DMS 273 treated with DMSO at 0.1 percent for 48 hours (cell line): ENCODE measurements around the gene GRK4.
"Not testable (repeated sequence)": the region's sequence is repeated elsewhere in the genome, so short reads cannot be mapped to it uniquely, and the experiment has no call there.

ENCODE experiments used
- DNase-seq: peaks from one replicate; lab custom pipeline; 2025; lab: John Stamatoyannopoulos, UW

Gene GRK4

DNA sequence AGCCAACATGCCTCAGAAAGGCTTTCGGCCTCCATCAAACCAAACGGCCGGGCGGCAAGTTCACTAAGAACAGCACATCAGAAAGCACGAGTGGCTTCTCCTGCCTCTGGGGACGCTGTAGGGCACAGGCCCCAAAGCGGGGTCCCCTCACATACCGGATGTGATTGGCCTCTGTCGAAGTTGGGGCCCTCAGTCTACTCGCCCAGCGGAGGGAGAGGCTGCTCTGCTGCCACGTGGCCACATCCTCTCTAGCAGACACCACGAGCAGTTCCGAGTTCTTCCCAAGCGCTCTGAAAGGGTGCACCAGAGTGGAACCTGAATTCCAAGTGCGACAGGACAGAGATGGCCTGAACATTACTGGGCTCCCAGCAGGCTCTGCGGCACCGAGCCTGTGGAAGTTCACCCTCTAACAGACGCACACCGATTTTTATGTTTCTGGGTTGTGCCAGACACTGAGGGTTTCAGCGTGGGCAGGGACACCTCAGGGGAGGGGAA is 21.3 kb upstream of the GRK4 start:
- DNase-seq, result no peak

DNA sequence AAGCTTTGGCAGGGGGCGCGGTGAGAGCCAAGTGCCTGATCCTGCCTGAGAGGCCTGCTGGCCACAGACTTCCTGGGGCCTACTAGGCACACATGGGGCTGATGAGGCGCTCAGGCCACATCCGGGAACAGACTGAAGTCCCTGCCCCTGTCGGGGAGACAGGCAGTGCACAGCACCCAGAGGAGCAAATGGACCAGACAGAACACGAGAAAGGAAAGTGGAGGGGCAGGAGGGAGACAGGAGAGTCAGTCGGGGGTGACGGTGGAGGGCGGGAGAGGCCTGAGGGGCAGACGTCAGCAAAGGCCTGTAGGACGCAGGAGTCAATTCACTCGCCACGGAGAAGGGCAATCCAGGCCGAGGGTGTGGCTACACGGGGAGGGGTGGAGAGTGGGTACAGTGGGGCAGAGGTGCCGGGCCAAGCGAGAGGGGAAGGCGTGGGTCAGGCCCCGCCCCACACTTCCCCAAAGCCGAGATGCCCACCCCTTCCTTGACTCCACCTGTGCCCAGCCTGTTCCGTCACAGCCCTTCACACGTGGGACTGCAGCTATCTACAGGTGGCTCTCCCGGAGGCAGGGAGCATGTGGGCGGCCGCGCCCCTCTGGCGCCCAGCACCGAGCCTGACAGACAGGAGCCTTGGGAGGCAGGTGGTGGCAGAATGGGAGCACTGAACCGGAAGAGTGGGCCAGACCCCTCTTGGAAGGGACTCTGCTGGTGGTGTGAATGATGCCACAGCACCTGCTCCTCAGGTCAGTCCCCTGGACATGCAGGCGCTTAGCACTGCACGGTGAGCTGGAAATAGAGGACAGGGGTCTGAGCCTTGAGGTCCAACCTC is 20.6 kb upstream of the GRK4 start:
- DNase-seq, result no peak

DNA sequence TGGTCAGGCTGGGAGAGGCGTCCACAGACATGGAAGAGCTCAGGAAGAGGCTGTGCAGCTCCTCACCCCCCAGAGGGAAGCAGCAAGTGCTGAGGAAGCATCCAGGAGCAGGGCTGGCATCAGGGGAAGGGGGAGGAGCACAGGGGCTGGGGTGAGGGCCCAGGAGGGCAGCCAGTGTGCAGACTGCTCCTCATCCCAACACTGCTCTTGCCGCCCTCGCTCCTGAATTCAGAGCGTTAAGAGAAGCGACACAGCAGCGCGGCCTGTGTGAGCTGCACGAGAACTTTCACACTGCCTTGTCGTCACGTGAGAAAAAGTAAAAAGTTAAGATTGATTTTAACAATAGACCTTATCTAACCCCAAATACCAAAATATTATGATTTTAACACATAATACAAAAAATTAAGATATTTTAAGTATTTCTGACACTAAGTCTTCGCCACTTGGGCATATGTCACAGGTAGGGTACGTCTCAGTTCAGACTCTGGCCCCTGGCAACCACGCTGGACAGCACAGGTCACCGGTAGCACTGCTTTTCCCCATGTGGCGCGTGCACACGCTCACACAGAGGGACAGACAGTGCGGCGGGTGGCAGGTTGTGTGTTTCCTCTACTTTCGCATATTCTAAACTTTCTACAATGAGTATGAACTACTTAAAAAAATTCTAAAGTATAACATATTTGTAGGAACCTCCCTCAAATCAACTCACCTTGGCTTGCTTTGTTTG is 19.8 kb upstream of the GRK4 start:
- no peak for DNase-seq

DNA sequence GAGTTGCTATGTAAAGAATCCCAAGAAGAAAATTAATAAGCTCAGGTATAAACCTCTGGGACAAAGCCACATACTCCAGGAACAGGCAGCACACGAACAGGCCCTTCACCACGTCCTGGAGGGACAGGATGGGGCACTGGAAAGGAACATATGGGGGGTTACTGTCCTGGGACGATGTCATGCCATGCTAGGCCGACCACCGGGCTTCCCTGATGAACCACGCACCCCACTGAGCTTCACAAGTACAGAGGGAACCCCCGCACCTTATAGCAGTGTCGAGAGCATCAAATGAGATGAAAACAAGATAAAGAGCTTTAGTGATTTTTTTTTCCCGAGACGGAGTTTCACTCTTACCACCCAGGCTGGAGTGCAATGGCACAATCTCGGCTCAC is 19.3 kb upstream of the GRK4 start:
- no peak for DNase-seq

DNA sequence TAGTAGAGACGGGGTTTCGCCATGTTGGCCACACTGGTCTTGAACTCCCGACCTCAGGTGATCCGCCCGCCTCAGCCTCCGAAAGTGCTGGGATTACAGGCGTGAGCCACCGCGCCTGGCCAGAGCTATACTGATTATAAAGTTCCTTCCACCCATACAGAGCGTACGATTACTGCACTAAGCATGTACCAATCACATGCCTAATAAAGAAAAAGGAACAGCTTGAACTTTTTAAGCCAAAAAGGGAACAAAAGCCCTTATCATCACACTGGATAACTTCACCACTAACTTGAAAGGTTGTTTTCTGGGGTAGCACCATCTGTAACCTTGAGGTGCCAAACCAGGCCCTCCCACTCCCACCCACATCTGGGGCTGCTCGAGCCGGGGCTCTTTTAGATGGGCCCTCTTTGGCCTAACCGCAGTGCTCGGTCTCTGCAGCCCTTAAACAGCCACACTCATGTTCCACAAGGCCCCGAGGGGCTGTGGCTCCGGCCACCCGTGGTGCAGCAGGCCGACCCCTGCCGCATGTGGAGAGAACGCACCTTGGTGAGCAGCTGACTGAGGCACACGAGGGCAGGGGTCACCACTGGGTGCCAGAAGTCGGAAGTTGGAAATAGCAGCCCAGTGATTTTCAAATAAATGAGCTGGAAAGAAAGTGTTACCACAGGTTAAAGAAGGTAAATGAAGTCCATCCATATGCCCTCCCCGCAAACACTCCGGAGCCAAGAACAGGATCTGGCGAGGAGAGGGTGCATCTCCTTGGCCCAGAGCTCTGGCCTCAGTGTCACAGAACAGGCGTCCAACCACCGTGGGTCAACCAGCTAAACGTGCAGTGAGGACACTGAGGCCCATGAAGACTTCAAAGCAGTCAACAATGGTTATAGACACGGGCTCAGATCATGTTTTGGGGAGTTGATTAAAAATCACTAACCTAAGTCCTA is 18.5 kb upstream of the GRK4 start:
- DNase-seq, result no peak

DNA sequence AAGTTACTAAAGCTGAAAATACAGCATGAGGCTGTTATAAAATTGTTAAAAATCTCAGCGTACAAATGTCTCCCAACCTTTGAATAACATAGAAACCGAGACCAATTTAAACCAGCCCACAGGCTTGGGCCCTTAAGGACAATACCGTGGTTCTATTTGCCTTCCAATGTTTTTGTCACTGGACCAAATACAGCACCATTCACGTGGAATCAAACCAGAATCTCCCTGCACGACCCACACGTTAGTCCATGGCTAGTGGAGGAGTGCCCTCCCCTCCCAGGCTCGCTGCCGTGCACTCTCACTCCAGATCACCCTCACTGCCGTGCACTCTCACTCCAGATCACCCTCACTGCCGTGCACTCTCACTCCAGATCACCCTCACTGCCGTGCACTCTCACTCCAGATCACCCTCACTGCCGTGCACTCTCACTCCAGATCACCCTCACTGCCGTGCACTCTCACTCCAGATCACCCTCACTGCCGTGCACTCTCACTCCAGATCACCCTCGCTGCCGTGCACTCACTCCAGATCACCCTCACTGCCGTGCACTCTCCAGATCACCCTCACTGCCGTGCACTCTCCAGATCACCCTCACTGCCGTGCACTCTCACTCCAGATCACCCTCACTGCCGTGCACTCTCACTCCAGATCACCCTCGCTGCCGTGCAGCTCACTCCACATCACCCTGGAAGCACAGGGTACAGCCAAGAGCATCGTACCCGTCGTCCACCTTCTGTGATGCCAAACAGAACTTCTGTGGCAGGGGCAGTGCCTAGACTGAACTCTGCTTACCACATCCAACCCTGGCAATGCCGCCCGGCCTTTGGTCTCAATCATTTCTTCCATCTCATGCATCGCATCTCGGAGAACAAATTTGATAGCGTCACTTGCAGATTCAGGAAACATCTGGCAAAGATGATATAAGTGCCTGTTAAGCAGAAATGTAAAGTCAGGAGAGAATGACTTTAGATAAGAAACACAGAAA is 17.5 kb upstream of the GRK4 start:
- not testable (repeated sequence) for DNase-seq

DNA sequence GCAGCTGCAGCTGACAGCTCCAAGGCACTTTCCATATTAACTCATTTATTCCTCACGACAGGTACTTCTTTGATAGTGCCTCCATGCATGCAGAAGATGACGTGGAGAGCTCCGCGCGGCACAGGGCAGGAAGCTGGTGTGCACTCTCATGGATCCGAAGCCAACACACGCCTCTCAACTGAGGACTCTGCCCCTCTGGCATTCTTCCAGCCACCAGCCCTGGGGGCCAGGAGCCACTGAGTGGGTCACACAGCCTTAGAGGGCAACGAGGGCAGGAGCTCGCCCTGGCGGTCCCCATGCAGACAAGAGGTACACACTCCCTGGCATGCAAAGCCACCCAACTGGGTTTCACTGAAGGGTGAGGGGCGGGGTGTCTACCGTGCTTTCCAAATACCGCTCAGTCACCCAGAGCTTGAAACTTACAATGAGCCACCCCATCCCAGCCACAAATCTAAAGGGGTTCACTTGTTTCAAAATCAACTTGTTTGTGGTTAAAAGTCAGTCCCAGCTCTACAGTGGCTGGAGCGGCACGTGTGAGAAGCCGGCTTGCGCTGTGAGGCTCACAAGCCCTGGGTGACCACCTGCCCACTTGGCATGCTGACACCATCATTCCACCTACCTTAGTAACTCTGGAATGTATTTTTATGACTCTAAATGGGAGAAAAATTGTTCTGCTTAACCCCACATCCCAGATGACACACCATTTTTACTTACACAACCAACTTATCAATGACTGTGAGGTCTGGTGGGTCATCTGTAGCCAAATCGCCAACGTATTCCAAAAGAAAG is 16.4 kb upstream of the GRK4 start:
- no peak for DNase-seq

DNA sequence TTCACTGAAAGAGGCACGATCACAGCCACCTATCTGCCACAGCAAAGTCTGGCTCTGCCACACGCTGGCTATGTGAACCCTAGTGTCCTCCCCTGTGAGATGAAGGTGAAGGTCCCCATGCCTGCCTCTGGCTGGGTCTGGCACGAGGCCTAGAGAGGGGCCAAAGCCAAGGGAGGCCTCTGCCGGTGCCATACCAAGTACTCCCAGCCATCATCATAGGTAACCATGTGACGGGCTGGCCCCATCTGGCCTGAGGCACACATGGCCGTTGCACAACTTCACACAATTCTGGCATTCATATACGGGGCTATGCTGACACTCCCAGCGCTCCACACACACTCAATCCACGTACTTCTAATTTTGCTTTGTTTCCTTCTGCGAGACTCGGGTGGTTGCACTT is 15.4 kb upstream of the GRK4 start:
- DNase-seq, result no peak

DNA sequence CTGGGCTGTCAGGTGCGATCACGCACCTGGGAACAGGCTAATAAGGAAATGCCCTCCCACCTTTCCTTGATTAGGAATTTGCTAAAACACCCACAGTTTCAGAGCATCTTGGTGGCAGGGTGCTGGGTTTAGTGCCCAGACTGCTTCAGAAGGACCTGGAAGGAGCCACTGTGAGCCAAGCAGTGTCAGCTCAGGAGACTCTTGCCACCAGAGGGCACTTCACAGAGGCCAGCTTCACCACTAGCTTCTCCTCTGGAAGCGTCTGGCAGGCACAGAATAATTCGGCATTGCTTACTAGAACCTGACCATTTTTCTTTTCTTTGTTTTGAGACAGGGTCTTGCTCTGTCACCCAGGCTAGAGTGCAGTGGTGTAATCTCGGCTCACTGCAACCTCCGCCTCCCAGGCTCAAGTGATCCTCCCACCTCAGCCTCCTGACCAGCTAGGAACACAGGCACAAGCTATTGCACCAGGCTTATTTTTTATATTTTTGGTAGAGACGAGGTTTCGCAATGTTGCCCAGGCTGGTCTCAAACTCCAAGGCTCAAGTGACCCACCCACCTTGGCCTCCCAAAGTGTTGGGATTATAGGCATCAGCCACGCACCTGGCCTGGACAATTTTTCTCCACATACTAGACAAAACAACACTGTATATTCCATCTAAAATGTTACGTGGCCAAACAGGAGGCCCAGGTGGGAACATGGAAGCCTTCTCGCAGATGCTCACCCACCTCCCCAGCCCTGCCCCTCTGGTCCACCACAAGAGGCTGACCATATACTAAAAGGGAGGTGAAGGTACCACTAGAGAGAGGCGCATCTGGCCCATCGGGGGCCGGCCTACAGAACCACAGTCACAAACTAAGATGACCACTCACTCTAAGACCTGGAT is 14.2 kb upstream of the GRK4 start:
- DNase-seq, result no peak

DNA sequence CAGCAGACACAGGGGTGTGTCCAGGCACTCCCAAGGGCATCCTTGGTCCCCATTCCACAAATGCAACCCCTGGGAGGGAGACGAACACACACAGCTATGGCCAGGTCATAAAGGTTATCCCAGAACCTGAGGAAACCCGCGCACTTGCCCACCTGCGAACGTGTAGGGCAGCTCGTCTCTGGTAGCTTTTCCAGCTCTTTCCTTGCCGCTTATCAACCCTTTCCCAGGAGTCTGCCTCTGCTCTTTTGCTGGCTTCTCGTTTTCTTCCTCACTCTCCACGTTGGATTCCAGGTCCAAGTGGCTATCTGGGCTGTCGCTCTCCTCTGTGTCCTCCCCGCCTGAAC is 13.6 kb upstream of the GRK4 start:
- DNase-seq, result no peak

DNA sequence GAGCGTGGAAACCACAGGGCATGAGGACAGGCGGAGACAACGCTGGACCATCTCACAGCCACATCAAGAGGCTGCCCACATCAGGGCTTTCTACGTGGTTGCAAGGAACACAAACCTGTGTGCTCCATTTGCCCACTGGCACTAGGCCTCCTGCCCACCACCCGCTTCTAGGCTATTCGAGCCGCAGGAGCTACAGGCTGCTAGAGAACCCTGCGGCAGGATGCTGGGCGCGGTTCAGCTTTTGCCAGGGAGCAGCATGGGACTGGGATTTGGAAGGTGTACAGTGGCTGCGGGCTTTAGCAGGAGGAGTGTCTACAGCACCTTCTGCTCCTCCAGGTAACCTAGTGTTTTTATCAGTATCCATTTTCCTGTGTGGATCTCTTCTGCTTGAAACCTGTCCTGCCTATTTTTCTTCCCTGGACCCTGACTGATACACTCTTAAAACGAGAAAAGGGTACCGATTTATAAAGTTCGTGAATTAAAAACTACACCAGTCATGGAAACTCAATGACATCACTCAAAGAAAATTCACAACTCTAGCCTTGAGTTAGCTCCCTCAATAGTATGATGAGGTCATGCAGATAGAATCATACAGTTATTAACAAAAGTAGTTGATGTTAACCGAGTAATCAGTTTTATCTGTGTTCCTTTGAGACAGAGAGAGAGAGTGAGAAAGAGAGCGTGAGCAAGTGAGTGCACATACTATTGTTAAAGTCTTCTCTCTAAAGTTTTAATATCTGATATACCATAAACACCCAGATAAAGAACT is 13.0 kb upstream of the GRK4 start:
- DNase-seq, result no peak

DNA sequence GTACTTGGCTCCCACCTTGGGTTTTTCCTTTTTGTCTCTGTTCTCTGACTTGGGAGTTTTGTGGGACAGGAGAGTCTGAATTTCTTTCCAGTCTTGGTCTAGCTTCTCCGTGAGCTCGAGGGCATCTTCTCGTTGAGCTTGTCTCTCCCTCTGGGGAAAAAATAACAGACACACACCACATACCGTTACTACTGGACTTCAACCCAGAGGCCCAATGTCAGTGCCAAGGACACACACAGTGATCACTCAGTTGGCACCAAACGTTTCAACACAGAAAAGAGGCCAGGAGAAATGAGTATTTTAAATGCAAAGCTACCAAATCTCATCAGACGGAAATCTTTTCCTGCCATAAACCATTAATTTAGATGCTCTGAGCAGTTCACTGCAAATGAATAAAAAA is 9.9 kb upstream of the GRK4 start:
- DNase-seq, result no peak

DNA sequence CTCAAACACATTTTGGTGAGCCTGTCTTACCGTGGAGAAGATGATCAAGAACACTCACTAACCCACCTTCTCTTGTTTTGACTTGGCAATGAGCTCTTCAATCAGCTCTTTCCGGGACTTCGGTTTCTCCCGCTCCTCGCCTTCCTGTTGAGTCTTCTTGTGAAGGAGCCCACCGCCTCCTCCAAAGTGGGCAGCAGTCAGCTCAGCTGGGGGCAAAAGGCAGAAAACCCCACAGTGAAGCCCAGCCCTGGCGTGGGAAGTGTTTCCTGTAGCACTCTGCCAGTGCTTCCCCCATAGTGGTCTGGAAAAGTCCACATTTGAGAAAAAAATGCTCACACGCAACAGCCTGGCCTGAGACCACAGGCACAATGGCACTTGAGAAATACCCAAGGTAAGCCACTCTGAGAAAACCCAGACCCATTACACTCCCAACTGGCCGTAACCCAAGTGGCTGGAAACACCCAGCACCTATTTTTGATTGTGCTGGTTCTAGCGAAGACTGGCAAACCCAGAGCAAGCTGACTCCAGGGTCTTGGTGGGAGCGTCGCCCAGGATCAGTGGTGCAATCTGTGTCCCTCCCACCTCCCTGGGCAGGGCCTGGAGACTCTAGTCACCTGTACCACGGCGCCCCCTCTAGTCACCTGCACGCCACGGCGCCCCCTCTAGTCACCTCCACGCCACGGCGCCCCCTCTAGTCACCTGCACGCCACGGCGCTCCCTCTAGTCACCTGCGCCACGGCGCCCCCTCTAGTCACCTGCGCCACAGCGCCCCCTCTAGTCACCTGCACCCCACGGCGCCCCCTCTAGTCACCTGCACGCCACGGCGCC is 8.8 kb upstream of the GRK4 start:
- DNase-seq, result no peak

DNA sequence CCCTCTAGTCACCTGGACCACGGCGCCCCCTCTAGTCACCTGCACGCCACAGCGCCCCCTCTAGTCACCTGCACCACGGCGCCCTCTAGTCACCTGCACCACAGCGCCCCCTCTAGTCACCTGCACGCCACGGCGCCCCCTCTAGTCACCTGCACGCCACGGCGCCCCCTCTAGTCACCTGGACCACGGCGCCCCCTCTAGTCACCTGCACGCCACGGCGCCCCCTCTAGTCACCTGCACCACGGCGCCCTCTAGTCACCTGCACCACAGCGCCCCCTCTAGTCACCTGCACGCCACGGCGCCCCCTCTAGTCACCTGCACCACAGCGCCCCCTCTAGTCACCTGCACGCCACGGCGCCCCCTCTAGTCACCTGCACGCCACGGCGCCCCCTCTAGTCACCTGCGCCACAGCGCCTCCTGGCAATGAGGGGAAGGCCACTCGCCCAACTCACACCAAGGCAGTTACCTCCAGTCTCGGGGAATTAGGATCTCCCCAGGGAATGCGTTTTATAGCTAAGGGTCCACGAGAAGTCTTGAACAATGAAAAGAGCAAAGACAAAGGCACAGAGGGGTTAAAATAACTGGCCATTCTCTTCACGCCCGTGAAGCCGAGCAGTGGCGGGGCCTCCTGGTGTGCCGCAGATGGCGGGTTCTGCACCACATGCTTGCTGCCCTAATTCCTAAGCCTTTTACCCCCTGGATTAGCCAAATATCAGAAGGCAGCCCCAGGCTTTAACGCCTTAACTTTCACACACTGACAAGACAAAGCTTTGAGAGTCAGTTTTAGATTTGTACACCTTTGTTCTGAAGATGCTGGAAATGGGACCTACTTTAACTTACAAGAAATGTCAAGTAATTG is 8.0 kb upstream of the GRK4 start:
- not testable (repeated sequence) for DNase-seq

DNA sequence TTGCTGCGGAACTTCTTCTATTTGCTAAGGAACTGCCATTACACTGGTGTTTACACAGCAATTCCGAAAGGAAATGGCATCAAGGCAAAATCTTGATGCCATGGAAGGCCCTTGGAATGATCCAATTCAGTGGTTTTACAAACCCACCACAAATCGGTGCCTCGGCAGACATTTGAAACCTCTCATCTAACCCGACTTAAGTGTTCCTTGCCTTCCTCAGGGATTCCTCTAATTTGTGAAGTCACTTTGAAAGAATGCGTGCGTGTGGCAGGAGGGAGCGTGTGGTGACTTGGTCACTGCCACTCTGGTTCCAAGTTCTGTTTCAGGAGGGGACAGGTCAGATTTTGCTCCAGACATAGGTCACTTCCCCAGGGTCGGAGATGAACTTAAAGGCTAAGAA is 4.9 kb upstream of the GRK4 start:
- DNase-seq, result no peak

DNA sequence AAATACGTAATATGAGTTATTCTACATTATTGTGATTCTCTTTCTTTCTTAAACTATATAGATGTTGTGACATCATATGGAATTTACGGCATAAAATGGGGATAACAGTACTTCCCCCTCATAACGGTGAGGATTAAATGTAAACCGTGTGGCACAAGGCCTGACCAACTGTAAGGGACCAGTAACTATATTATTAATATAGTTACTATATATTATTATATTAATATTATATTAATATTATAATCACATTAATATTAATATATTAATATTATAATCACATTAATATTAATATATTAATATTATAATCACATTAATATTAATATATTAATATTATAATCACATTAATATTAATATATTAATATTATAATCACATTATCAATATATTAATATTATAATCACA is 2.9 kb upstream of the GRK4 start:
- not testable (repeated sequence) for DNase-seq

DNA sequence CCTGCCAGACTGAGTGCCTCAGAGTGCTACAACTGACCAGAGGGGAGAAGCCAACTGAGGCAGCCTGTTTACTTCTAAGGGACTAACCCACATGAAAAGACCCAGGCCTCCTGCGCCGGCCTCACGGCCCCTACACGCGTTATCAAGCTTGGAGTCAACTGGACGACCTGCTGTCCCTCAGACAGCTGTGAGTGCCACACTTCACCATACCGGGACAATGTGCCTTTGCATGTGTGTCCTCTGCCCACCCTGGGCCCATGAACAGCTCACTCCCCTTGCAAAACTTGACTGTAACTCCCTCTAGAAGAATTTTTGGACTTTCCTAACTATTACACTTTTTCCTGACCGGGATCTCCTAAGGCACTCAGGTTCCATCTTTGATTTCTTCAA is 2.0 kb upstream of the GRK4 start:
- DNase-seq, result no peak
